HepG2 (cell line): ENCODE results near the gene UBAC1. TPM values are rescaled to one million over a fixed set of nuclear protein-coding genes. Genes with fewer than 3 reads are reported as not detected.

Source experiments
- ATAC-seq: fragments of 200-7000 bp; cut with Tn5 transposase; 3 replicates; pipeline ENCODE4 v1.9.1; 2020; ENCODE audit warnings: mild to moderate bottlenecking, moderate library complexity
- BruUV-seq: library from RNA; stranded (reverse); fragments of 400-500 nt; replicated peaks from 2 replicates; lab custom pipeline; 2021; lab: Mats Ljungman, UMichigan
- CTCF ChIA-PET: fragments of 300-600 bp; formaldehyde crosslinking; extraction: SDS; loops from one replicate; lab custom pipeline; 2021; ENCODE audit warnings: low total read pairs, inconsistent platforms, low intra/inter-chr PET ratio; lab: Yijun Ruan, JAX
- POLR2A ChIA-PET: fragments of 350-600 bp; sonication (Branson Sonifier 250); formaldehyde crosslinking; loops from one replicate; lab custom pipeline; 2020; ENCODE audit warnings: antibody characterized with exemption, inconsistent platforms; lab: Yijun Ruan, JAX
- DNase-seq: peaks from one replicate; pipeline ENCODE4 v3.0.0-alpha.2; 2015; ENCODE audit warnings: low spot score
- FAIRE-seq: peaks from 3 replicates; lab custom pipeline; 2011; peaks lifted over from hg19 to GRCh38; lab: Jason Lieb, UNC
- H2AFZ ChIP-seq: one replicate; pipeline ENCODE4 v1.6.1; 2011; ENCODE audit warnings: low read length, inconsistent platforms
- H3K27ac ChIP-seq: fragments of 300-600 bp; 3 replicates; pipeline ENCODE4 v1.8.0; 2011; ENCODE audit warnings: mixed run types, mild to moderate bottlenecking, mixed read lengths, low read length, inconsistent platforms; ENCODE audit not compliant: insufficient read depth; ENCODE audit errors: extremely low read length
- H3K27me3 ChIP-seq, 2 experiments: fragments of 200-600 bp in 1 of 2; 2 replicates in 1 of 2; 3 replicates in 1 of 2; pipeline versions ENCODE4 v1.6.0 to v1.8.0; 2011; ENCODE audit warnings: low read length in 2 of 2, mild to moderate bottlenecking in 2 of 2, moderate library complexity in 2 of 2, inconsistent platforms in 1 of 2; ENCODE audit not compliant: insufficient read depth in 2 of 2, control insufficient read depth in 1 of 2
- H3K36me3 ChIP-seq, 2 experiments: fragments of 200-600 bp in 1 of 2; replicated peaks in 1 of 2; 2 replicates in 1 of 2; 3 replicates in 1 of 2; pipeline versions ENCODE4 v1.5.1 to v1.8.0; 2011; ENCODE audit warnings: low read length in 2 of 2, inconsistent platforms in 1 of 2; ENCODE audit not compliant: insufficient read depth in 2 of 2, control insufficient read depth in 1 of 2
- H3K4me1 ChIP-seq: 2 replicates; pipeline ENCODE4 v1.5.1; 2012; ENCODE audit warnings: low read length, inconsistent platforms; ENCODE audit not compliant: insufficient read depth
- H3K4me2 ChIP-seq: 2 replicates; pipeline ENCODE4 v1.6.0; 2011; ENCODE audit warnings: low read depth, low read length, inconsistent platforms
- H3K4me3 ChIP-seq, 3 experiments: fragments of 200-600 bp in 1 of 3; sonication (generic), shearing (Covaris generic) in 1 of 3; replicated peaks in 1 of 3; 2 replicates each; pipeline ENCODE4 v1.5.1; 2011 to 2016; ENCODE audit warnings: low read length in 3 of 3, inconsistent platforms in 2 of 3, low read depth in 2 of 3, mild to moderate bottlenecking in 2 of 3, control low read depth in 1 of 3, mixed read lengths in 1 of 3; ENCODE audit not compliant: insufficient read depth in 1 of 3
- H3K79me2 ChIP-seq: one replicate; pipeline ENCODE4 v1.6.1; 2011; ENCODE audit warnings: low read length, inconsistent platforms; ENCODE audit not compliant: insufficient read depth
- H3K9ac ChIP-seq: 2 replicates; pipeline ENCODE4 v1.6.0; 2011; ENCODE audit warnings: mild to moderate bottlenecking, low read depth, low read length, inconsistent platforms; ENCODE audit not compliant: insufficient read depth
- H3K9me3 ChIP-seq: 2 replicates; pipeline ENCODE4 v1.5.1; 2012; ENCODE audit warnings: mild to moderate bottlenecking, low read length
- H4K20me1 ChIP-seq: 2 replicates; pipeline ENCODE4 v1.6.0; 2011; ENCODE audit warnings: inconsistent platforms, mild to moderate bottlenecking, low read length, moderate library complexity; ENCODE audit not compliant: insufficient read depth
- ELF4 ChIP-seq: sonication (generic); formaldehyde crosslinking; IDR thresholded peaks from 2 replicates; pipeline ENCODE4 v1.5.0; 2020; ENCODE audit warnings: missing genetic modification reagents, mild to moderate bottlenecking, moderate library complexity, borderline replicate concordance
- HMG20A ChIP-seq: IDR thresholded peaks from 2 replicates; pipeline ENCODE4 v1.6.1; 2016; ENCODE audit warnings: borderline replicate concordance
- JUND ChIP-seq: sonication (generic); formaldehyde crosslinking; IDR thresholded peaks from 2 replicates; pipeline ENCODE4 v1.8.0; 2022; ENCODE audit warnings: mild to moderate bottlenecking, missing genetic modification reagents
- RFX1 ChIP-seq: fragments of 450-650 bp; IDR thresholded peaks from 2 replicates; pipeline ENCODE4 v1.6.1; 2017
- SALL1 ChIP-seq: sonication (generic); formaldehyde crosslinking; IDR thresholded peaks from 2 replicates; pipeline ENCODE4 v1.8.0; 2022; ENCODE audit warnings: mild to moderate bottlenecking, missing genetic modification reagents
- SMAD3 ChIP-seq: sonication (generic); formaldehyde crosslinking; IDR thresholded peaks from 2 replicates; pipeline ENCODE4 v1.4.0; 2020; ENCODE audit warnings: missing genetic modification reagents
- ZNF180 ChIP-seq: sonication (generic); formaldehyde crosslinking; IDR thresholded peaks from 2 replicates; pipeline ENCODE4 v1.4.0; 2020; ENCODE audit warnings: low read depth, missing genetic modification reagents, borderline replicate concordance
- ZNF609 ChIP-seq: sonication (generic); formaldehyde crosslinking; IDR thresholded peaks from 2 replicates; pipeline ENCODE4 v1.4.0; 2020; ENCODE audit warnings: mild to moderate bottlenecking, missing genetic modification reagents, borderline replicate concordance
- WGBS: methylation state at CpG from one replicate; pipeline ENCODE4 v1.1.6; 2017; ENCODE audit warnings: low lambda C conversion rate; 5-methylcytosine and 5-hydroxymethylcytosine counted together
- in situ Hi-C: cut with HindIII; loops from 2 replicates; pipeline ENCODE4 v1.10.0; 2017; ENCODE audit warnings: low pct_unique_long_range_greater_than_20kb; ENCODE audit not compliant: extremely low pct_ligation_motif_present
- intact Hi-C: fragments of 100-400 bp; cut with micrococcal nuclease; formaldehyde crosslinking; loops from one replicate; pipeline ENCODE4 v1.10.0; 2022; ENCODE audit not compliant: unreplicated experiment
- polyA plus RNA-seq, 8 experiments: library from polyadenylated mRNA; depleted of rRNA in 3 of 8; stranded (reverse) in 7 of 8; unstranded in 1 of 8; fragments of >200 nt; fragmentation: Illumina TruSeq in 4 of 8; extraction: Trizol in 4 of 8; gene quantifications; 2 replicates each; pipeline versions ENCODE4 v1.2.1 to v1.2.3, GENCODE V29; 2011 to 2016; ENCODE audit warnings: low read depth in 4 of 8, missing spikeins in 1 of 8, mixed read lengths in 1 of 8; ENCODE audit not compliant: insufficient read depth in 1 of 8
- total RNA-seq, 5 experiments: library from RNA; depleted of rRNA; stranded (reverse); fragments of >200 nt; fragmentation: Illumina TruSeq; extraction: Trizol; gene quantifications; 2 replicates each; pipeline ENCODE4 v1.2.3, GENCODE V29; 2016; ENCODE audit warnings: low read depth in 1 of 5
- TF ChIP-seq, protein P1 (sequence below): fragments of 450-650 bp; IDR thresholded peaks from 2 replicates; pipeline ENCODE4 v1.6.1; 2016

Gene UBAC1
- total and polyA plus RNA-seq, 2 of the 13 experiments (the other 11 are each of a cell fraction or from before 2014, with no cell fraction given), result 32.2 to 34.1 TPM

- no peaks in the 10 kb centered on the region for H3K27me3 ChIP-seq
- no TSS peak for BruUV-seq
- no peaks in the 10 kb centered on the region for H3K4me1 ChIP-seq
- H3K27ac ChIP-seq, result no peak overlapping the region
- DNase-seq (no peak), FAIRE-seq (no peak), ATAC-seq (no peak)
- H3K4me2 ChIP-seq, result no peak overlapping the region
- H3K79me2 ChIP-seq, result no peaks in the 10 kb centered on the region
- in situ Hi-C loops (no loop called here), intact Hi-C loops (no loop called here)
- TF ChIP-seq JUND (CRISPR knock-in tag) (no peak), SALL1 (CRISPR knock-in tag) (no peak), ZNF180 (CRISPR knock-in tag) (no peak), SMAD3 (no peak), HMG20A (CRISPR knock-in tag) (no peak), ELF4 (no peak), RFX1 (no peak)
- H4K20me1 ChIP-seq, result no peaks in the 10 kb centered on the region
- H3K36me3 ChIP-seq, result peaks cover 4 to 8% of the 10 kb centered on the region in 2 experiments; a peak in 4 of 5 replicates
- no peak overlapping the region for H2AFZ ChIP-seq
- WGBS, result 95% methylated on average over 10 of the region's 23 CpGs
- H3K9ac ChIP-seq, result no peak overlapping the region
- H3K4me3 ChIP-seq, result no peak overlapping the region
- ChIA-PET POLR2A (no interaction called here), CTCF (no interaction called here)
- no peaks in the 10 kb centered on the region for H3K9me3 ChIP-seq
These were observed 33.0 kb downstream of the UBAC1 start for GRCh38 chr9:135928074-135928730.

DNA sequence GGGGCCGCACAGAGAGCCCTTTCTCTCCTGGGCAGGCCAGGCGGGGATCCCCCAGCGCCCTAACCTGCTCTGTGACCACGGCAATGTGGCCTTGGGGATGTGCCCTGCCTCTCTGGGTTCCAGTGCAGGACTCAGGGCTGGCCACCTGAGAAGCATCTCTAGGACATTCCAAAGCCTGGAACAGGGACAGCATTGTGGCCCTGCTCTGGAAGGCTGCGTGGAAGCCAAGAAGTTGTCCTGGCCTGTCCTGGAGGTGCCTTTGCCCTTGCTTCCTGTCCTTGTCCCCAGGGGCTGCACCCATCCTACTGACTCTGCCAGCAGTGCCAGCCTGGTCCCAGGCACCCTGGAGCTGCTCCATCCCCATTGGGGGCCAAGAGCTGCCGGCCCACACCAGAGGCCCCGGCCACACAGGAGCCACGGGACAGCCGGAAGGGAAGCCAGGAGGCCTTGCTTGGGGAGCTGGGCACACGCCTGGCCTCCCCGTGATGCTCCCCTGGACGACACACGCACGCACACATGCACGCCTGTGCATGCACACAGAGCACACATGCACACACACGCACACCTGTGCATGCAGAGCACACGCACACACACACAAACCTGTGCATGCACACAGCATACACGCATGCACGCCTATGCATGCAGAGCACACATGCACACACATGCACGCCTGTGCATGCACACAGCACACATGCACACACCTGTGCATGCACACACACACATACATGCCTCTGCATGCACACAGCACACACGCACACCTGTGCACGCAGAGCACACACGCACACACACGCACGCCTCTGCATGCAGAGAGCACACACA lies 33.8 kb downstream of the UBAC1 start:
- no peak overlapping the region for H2AFZ ChIP-seq
- H3K4me3 ChIP-seq, result no peak overlapping the region
- FAIRE-seq, result no peak
- no peak overlapping the region for H3K4me2 ChIP-seq
- intact Hi-C loops, result no loop called here
- H3K27me3 ChIP-seq, result no peaks in the 10 kb centered on the region
- 94% methylated on average over 6 of the region's 25 CpGs for whole genome bisulfite sequencing
- no peaks in the 10 kb centered on the region for H3K4me1 ChIP-seq
- no peaks in the 10 kb centered on the region for H3K9me3 ChIP-seq
- H4K20me1 ChIP-seq, result no peaks in the 10 kb centered on the region
- H3K9ac ChIP-seq, result no peak overlapping the region
- TF ChIP-seq, protein P1, sequence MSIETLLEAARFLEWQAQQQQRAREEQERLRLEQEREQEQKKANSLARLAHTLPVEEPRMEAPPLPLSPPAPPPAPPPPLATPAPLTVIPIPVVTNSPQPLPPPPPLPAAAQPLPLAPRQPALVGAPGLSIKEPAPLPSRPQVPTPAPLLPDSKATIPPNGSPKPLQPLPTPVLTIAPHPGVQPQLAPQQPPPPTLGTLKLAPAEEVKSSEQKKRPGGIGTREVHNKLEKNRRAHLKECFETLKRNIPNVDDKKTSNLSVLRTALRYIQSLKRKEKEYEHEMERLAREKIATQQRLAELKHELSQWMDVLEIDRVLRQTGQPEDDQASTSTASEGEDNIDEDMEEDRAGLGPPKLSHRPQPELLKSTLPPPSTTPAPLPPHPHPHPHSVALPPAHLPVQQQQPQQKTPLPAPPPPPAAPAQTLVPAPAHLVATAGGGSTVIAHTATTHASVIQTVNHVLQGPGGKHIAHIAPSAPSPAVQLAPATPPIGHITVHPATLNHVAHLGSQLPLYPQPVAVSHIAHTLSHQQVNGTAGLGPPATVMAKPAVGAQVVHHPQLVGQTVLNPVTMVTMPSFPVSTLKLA, result peak; percentile 66
- no peak for TF ChIP-seq ZNF609 (CRISPR knock-in tag)
- TF ChIP-seq, all 625 proteins: peak for 1
- peaks cover under 1 to 2% of the 10 kb centered on the region in 2 experiments; a peak in 4 of 5 replicates for H3K36me3 ChIP-seq
- ATAC-seq (no peak), DNase-seq (no peak)
- no peak overlapping the region for H3K27ac ChIP-seq
- BruUV-seq, result no TSS peak
- in situ Hi-C loops, result no loop called here
- no peaks in the 10 kb centered on the region for H3K79me2 ChIP-seq
- ChIA-PET POLR2A (no interaction called here), CTCF (no interaction called here)
